Measurements from ENCODE around the gene TBC1D1. TPM values are rescaled to one million over a fixed set of nuclear protein-coding genes. Genes with fewer than 3 reads are reported as not detected.

Gene TBC1D1
- polyA plus RNA-seq, 1 donor from 2014 or later: 23.2 TPM

DNA sequence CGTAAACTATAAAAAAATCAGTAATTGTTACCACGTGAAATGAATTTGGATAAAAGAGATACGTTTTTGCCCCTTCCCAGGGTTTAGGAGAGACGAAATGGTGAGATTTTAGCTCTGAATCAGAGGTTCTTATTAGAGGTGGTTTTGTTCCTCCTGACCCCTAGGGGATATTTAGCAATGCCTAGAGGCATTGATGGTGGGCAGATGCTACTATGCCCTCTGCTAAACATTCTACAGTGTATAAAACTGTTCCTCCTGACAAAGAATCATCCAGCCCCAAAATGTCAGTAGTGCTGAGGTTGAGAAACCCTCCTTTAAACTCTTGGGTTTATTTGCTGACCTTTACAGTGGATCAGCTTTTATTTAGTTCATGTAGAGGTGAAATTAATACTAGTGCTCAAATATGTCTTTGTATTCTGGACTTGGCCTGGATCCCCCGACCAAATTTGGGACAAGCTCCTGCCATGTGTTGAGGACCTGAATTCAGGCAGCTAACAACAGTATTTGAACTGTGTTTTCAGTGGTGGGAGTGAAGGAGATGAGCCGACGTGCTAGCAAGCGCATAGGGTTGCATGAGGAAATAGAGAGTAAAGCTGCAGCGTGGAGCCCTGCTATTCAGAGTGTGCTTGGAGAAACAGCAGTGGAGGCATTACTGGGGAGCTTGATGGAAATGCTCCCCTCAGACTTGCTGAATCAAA lies 195.4 kb downstream of the TBC1D1 start:
- Histone ChIP-seq H3K79me2 (replicated peaks; ENCODE audit: insufficient read depth, low read length) (no peaks in the 10 kb centered on the region), H3K36me3 (ENCODE audit: insufficient read depth, low read length) (no peaks in the 10 kb centered on the region), H3K4me3 (ENCODE audit: low read length) (no peak overlapping the region), H3K9me3 (ENCODE audit: low read length) (no peaks in the 10 kb centered on the region), H3K9ac (ENCODE audit: low read length) (no peak overlapping the region), H4K20me1 (ENCODE audit: insufficient read depth) (no peaks in the 10 kb centered on the region), H3F3A (ENCODE audit: insufficient read depth, low read length, poor library complexity, severe bottlenecking) (no peaks in the 10 kb centered on the region), H3K27me3 (ENCODE audit: insufficient read depth, low read depth, low read length) (no peaks in the 10 kb centered on the region), H3K9me2 (ENCODE audit: insufficient read depth, low read length) (no peaks in the 10 kb centered on the region), H3K27ac (ENCODE audit: low read length) (no peak overlapping the region), H3K4me2 (ENCODE audit: low read length) (no peak overlapping the region), H2AFZ (ENCODE audit: low read depth, low read length) (no peak overlapping the region)
- TF ChIP-seq CTCF (IDR thresholded peaks at IDR 0.05; ENCODE audit: poor library complexity, severe bottlenecking) (no peak), POLR2AphosphoS5 (IDR thresholded peaks at IDR 0.05) (no peak), SMC3 (conservative IDR thresholded peaks at IDR 0.05; ENCODE audit: poor library complexity) (no peak), EP300 (conservative IDR thresholded peaks at IDR 0.05; ENCODE audit: poor library complexity, severe bottlenecking) (no peak), RAD21 (conservative IDR thresholded peaks at IDR 0.05) (no peak), MXI1 (conservative IDR thresholded peaks at IDR 0.05; ENCODE audit: poor library complexity, severe bottlenecking) (no peak), TAF1 (IDR thresholded peaks at IDR 0.05; ENCODE audit: low read depth) (no peak), EZH2 (IDR thresholded peaks at IDR 0.05; ENCODE audit: borderline replicate concordance, insufficient read depth, low read length, poor library complexity, severe bottlenecking) (no peak)
- TF ChIP-seq, protein P1, sequence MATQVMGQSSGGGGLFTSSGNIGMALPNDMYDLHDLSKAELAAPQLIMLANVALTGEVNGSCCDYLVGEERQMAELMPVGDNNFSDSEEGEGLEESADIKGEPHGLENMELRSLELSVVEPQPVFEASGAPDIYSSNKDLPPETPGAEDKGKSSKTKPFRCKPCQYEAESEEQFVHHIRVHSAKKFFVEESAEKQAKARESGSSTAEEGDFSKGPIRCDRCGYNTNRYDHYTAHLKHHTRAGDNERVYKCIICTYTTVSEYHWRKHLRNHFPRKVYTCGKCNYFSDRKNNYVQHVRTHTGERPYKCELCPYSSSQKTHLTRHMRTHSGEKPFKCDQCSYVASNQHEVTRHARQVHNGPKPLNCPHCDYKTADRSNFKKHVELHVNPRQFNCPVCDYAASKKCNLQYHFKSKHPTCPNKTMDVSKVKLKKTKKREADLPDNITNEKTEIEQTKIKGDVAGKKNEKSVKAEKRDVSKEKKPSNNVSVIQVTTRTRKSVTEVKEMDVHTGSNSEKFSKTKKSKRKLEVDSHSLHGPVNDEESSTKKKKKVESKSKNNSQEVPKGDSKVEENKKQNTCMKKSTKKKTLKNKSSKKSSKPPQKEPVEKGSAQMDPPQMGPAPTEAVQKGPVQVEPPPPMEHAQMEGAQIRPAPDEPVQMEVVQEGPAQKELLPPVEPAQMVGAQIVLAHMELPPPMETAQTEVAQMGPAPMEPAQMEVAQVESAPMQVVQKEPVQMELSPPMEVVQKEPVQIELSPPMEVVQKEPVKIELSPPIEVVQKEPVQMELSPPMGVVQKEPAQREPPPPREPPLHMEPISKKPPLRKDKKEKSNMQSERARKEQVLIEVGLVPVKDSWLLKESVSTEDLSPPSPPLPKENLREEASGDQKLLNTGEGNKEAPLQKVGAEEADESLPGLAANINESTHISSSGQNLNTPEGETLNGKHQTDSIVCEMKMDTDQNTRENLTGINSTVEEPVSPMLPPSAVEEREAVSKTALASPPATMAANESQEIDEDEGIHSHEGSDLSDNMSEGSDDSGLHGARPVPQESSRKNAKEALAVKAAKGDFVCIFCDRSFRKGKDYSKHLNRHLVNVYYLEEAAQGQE (IDR thresholded peaks at IDR 0.05; ENCODE audit: borderline replicate concordance): no peak

GRCh38 chr4:38086849-38087226 lies 196.0 kb downstream of the TBC1D1 start:
- Histone ChIP-seq H3K9me2 (ENCODE audit: insufficient read depth, low read length) (no peaks in the 10 kb centered on the region), H3K79me2 (replicated peaks; ENCODE audit: insufficient read depth, low read length) (no peaks in the 10 kb centered on the region), H3K9me3 (ENCODE audit: low read length) (no peaks in the 10 kb centered on the region), H3K9ac (ENCODE audit: low read length) (no peak overlapping the region), H4K20me1 (ENCODE audit: insufficient read depth) (no peaks in the 10 kb centered on the region), H2AFZ (ENCODE audit: low read depth, low read length) (no peak overlapping the region), H3F3A (ENCODE audit: insufficient read depth, low read length, poor library complexity, severe bottlenecking) (no peaks in the 10 kb centered on the region), H3K27me3 (ENCODE audit: insufficient read depth, low read depth, low read length) (no peaks in the 10 kb centered on the region), H3K36me3 (ENCODE audit: insufficient read depth, low read length) (no peaks in the 10 kb centered on the region), H3K4me2 (ENCODE audit: low read length) (no peak overlapping the region), H3K4me3 (ENCODE audit: low read length) (no peak overlapping the region), H3K27ac (ENCODE audit: low read length) (no peak overlapping the region)
- no peak for TF ChIP-seq RAD21 (conservative IDR thresholded peaks at IDR 0.05)
- TF ChIP-seq MXI1 (conservative IDR thresholded peaks at IDR 0.05; ENCODE audit: poor library complexity, severe bottlenecking): no peak
- no peak for TF ChIP-seq POLR2AphosphoS5 (IDR thresholded peaks at IDR 0.05)
- no peak for TF ChIP-seq SMC3 (conservative IDR thresholded peaks at IDR 0.05; ENCODE audit: poor library complexity)
- TF ChIP-seq TAF1 (IDR thresholded peaks at IDR 0.05; ENCODE audit: low read depth): no peak
- TF ChIP-seq CTCF (IDR thresholded peaks at IDR 0.05; ENCODE audit: poor library complexity, severe bottlenecking): no peak
- no peak for TF ChIP-seq EZH2 (IDR thresholded peaks at IDR 0.05; ENCODE audit: borderline replicate concordance, insufficient read depth, low read length, poor library complexity, severe bottlenecking)
- TF ChIP-seq, protein P1 (IDR thresholded peaks at IDR 0.05; ENCODE audit: borderline replicate concordance): no peak

Measured in neural cell (in vitro differentiated cells).